WI38 (cell line): ENCODE results near the gene PREX1.
"Not testable (repeated sequence)": the region's sequence is repeated elsewhere in the genome, so short reads cannot be mapped to it uniquely, and the experiment has no call there.

ENCODE experiments used
- H3K4me3 ChIP-seq: 2 replicates; pipeline ENCODE4 v1.5.1; 2011; ENCODE audit warnings: low read depth, mild to moderate bottlenecking, control low read depth, low read length
- TF ChIP-seq, protein P1 (sequence below): IDR thresholded peaks from 2 replicates; pipeline ENCODE4 v1.5.1; 2012; ENCODE audit warnings: low read depth, mild to moderate bottlenecking, control low read depth, low read length

The PREX1 gene, protein sequence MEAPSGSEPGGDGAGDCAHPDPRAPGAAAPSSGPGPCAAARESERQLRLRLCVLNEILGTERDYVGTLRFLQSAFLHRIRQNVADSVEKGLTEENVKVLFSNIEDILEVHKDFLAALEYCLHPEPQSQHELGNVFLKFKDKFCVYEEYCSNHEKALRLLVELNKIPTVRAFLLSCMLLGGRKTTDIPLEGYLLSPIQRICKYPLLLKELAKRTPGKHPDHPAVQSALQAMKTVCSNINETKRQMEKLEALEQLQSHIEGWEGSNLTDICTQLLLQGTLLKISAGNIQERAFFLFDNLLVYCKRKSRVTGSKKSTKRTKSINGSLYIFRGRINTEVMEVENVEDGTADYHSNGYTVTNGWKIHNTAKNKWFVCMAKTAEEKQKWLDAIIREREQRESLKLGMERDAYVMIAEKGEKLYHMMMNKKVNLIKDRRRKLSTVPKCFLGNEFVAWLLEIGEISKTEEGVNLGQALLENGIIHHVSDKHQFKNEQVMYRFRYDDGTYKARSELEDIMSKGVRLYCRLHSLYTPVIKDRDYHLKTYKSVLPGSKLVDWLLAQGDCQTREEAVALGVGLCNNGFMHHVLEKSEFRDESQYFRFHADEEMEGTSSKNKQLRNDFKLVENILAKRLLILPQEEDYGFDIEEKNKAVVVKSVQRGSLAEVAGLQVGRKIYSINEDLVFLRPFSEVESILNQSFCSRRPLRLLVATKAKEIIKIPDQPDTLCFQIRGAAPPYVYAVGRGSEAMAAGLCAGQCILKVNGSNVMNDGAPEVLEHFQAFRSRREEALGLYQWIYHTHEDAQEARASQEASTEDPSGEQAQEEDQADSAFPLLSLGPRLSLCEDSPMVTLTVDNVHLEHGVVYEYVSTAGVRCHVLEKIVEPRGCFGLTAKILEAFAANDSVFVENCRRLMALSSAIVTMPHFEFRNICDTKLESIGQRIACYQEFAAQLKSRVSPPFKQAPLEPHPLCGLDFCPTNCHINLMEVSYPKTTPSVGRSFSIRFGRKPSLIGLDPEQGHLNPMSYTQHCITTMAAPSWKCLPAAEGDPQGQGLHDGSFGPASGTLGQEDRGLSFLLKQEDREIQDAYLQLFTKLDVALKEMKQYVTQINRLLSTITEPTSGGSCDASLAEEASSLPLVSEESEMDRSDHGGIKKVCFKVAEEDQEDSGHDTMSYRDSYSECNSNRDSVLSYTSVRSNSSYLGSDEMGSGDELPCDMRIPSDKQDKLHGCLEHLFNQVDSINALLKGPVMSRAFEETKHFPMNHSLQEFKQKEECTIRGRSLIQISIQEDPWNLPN (N-terminal part only)

DNA sequence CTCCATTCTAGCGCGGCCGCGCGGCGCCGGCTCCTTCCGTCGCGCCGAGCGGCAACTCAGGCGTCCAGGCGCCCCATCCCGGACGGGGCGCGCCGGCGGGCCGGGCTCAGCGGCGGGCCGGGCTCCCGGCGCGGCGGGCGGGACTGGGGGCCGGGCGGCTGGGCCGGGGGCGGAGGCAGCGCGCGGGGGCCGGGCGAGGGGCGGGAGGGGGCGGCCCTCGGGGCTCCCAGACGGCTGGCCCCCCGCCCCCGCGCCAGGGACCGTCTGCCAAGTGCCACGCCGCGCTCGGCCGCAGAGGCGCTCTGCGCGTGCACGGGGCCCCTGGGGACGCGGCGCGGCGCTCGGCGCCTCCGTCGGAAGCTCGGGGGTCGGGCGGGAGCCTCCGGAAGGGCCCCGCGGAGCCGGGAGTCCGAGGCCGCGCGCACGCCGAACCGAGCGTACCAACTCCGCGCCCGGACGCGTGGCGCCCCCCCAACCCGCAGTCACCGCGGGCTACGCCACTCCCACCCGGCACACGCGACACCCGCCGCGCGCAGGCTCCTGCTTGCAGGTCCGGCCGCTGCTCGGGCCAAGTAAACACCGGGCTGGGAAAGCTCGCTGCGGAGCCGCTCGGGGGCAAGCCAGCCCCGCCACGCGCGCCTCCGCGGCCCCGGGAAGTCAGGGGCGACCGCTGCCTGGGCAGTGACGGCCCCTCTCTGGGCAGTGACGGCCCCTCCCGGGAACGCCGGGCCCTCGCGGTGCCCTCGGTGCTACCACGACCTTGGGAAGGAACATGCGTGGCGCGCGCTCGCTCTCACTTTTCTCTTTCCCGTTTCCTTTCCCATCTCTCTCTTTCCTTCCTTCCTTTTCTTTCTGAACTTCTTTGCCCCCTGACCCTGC, at the start of gene PREX1:
TSS of gene PREX1 (minus strand) at position 145 of the 879 bp plus-strand sequence. CDS start at position 6, 139 bp downstream.
- peak within 1 kb of the TSS; percentile 33 for H3K4me3 ChIP-seq

DNA sequence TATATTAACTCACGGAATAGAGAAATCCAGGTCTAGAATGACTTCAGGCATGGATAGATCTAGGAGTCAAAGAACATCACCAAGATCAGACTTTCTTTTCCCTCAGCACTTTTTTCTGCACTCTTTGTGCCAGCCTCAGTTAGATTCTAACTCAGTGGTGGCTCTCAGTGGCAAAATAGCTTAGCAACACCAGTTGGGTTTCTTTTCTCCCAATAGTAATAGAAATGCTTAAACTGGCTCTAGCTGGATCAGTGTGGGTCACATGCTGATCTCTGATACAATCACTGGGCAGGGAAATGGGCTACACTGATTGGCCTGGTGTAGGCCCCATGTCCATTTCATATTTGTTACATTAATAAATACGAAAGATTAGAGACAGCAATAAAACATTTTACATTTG, 49.5 kb upstream of the PREX1 start:
- no peak overlapping the region for H3K4me3 ChIP-seq
- TF ChIP-seq, protein P1, sequence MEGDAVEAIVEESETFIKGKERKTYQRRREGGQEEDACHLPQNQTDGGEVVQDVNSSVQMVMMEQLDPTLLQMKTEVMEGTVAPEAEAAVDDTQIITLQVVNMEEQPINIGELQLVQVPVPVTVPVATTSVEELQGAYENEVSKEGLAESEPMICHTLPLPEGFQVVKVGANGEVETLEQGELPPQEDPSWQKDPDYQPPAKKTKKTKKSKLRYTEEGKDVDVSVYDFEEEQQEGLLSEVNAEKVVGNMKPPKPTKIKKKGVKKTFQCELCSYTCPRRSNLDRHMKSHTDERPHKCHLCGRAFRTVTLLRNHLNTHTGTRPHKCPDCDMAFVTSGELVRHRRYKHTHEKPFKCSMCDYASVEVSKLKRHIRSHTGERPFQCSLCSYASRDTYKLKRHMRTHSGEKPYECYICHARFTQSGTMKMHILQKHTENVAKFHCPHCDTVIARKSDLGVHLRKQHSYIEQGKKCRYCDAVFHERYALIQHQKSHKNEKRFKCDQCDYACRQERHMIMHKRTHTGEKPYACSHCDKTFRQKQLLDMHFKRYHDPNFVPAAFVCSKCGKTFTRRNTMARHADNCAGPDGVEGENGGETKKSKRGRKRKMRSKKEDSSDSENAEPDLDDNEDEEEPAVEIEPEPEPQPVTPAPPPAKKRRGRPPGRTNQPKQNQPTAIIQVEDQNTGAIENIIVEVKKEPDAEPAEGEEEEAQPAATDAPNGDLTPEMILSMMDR: no peak

More for the DNA sequence above, at the start of gene PREX1:
- TF ChIP-seq, protein P1: no peak

DNA sequence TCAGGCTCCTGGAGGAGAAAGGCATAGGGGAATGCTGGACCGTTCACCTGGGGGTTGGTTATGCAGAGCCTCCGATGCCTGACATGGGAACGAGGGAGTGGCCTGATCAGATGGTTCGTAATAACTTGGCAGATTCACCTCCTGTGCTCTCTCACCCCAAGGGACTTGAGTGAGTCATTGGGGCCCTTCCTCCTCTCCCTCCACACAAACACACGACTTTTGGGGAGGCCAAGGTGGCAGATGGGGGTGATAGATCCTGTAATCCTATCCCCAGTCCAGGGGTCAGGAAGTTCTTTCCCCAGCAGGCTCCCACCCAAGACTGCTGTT, 48.1 kb upstream of the PREX1 start:
- TF ChIP-seq, protein P1: no peak
- no peak overlapping the region for H3K4me3 ChIP-seq

DNA sequence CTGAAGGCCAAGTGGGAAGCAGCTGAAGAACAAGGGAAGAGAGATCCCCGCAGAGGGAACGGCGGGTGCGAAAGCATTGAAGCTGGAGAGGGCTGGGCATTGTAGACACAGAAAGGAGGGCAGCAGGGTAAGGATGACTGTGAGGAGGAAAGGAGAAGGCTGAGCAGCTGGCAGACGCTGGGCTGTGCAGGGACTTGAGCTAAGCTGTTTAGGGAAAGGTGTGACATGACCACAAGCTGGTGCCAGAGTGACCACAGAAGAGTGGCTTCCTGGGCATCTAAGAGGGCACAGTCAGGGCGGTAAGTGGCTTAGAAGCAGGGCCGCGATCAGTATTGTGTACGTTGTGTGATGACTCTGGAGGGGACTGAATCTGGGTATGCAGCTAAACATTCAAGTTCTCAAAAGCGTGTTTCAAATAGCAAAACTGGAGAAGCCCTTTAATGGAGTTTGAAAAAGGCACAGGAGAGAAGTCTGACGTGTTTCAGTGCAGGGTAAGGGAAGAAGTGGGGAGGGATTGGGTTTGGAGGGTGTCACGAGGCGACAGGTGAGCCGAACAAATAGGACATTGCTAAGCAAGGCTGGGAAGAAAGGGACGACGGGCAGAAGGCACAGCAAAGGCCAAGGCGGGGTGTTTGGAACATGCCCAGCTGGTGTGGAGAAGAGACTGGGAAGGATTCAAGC, 47.6 kb upstream of the PREX1 start:
- TF ChIP-seq, protein P1: no peak
- no peak overlapping the region for H3K4me3 ChIP-seq

DNA sequence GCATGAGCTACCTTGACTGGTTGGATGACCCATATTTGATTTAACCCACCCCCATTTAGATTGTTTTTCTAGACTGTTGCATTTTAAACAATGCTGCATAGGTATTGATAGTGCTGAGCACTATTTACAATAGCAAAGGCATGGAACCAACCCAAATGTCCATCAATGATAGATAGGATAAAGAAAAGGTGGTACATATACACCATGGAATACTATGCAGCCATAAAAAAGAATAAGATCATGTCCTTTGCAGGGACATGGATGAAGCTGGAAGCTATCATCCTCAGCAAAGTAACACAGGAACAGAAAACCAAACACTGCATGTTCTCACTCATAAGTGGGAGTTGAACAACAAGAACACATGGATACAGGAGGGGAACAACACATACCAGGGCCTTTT, 41.6 kb upstream of the PREX1 start:
- not testable (repeated sequence) for H3K4me3 ChIP-seq

DNA sequence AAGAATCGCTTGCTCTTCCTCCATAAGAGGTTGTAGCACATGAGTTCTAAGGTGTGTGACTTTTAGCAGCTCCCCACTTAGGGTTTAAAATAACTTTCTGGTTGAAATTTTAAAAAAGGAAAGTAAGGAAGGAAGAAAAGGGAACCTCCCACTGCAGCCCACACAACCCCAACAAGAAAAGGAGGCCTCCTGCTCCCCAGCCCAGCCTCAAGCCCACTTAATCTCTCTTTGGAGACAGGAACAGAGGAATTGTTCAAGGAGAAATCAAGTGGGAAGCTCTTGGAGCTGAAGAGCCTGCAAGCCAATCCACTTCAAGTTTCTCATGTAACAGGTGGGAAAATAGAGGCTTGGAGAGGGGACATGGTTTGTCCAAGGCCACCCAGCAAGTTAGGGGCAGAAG, 39.1 kb upstream of the PREX1 start:
- TF ChIP-seq, protein P1: no peak

More for the DNA sequence above, 39.1 kb upstream of the PREX1 start:
- H3K4me3 ChIP-seq: no peak overlapping the region
